Astrocyte (in vitro differentiated cells and primary cell): Measurements from ENCODE around the gene IRF4. TPM values are rescaled to one million over a fixed set of nuclear protein-coding genes. Genes with fewer than 3 reads are reported as not detected.
"Not testable (repeated sequence)": the region's sequence is repeated elsewhere in the genome, so short reads cannot be mapped to it uniquely, and the experiment has no call there.

ENCODE experiments used
- DNase-seq: peaks from one replicate; pipeline ENCODE4 v3.0.0-alpha.2; 2010; ENCODE audit warnings: low read depth
- FAIRE-seq: peaks from 2 replicates; lab custom pipeline; 2011; peaks lifted over from hg19 to GRCh38; lab: Jason Lieb, UNC
- H2AFZ ChIP-seq: 2 replicates; pipeline ENCODE4 v1.6.0; 2012; ENCODE audit warnings: low read depth, low read length, inconsistent platforms
- H3K27ac ChIP-seq: 2 replicates; pipeline ENCODE4 v1.5.1; 2011; ENCODE audit warnings: low read depth, low read length, inconsistent platforms
- H3K27me3 ChIP-seq: 2 replicates; pipeline ENCODE4 v1.6.0; 2011; ENCODE audit warnings: low read length, inconsistent platforms; ENCODE audit not compliant: insufficient read depth
- H3K36me3 ChIP-seq: 2 replicates; pipeline ENCODE4 v1.5.1; 2011; ENCODE audit warnings: low read length, inconsistent platforms; ENCODE audit not compliant: insufficient read depth
- H3K4me1 ChIP-seq: 2 replicates; pipeline ENCODE4 v1.5.1; 2011; ENCODE audit warnings: low read length, inconsistent platforms; ENCODE audit not compliant: insufficient read depth
- H3K4me2 ChIP-seq: 2 replicates; pipeline ENCODE4 v1.6.0; 2012; ENCODE audit warnings: low read length, inconsistent platforms
- H3K4me3 ChIP-seq: 2 replicates; pipeline ENCODE4 v1.5.1; 2011; ENCODE audit warnings: low read depth, mild to moderate bottlenecking, low read length, inconsistent platforms; ENCODE audit not compliant: insufficient read depth
- H3K79me2 ChIP-seq: 2 replicates; pipeline ENCODE4 v1.6.0; 2012; ENCODE audit warnings: mild to moderate bottlenecking, low read length, inconsistent platforms; ENCODE audit not compliant: insufficient read depth
- H3K9ac ChIP-seq: 2 replicates; pipeline ENCODE4 v1.6.0; 2012; ENCODE audit warnings: mild to moderate bottlenecking, low read length, inconsistent platforms
- H3K9me3 ChIP-seq: 2 replicates; pipeline ENCODE4 v1.5.1; 2012; ENCODE audit warnings: low read depth, mild to moderate bottlenecking, low read length, inconsistent platforms; ENCODE audit not compliant: insufficient read depth
- H4K20me1 ChIP-seq: 2 replicates; pipeline ENCODE4 v1.6.0; 2012; ENCODE audit warnings: low read length, inconsistent platforms; ENCODE audit not compliant: insufficient read depth
- H3K27ac Mint-ChIP-seq: one replicate; pipeline ENCODE4 v1.8.0; 2021; ENCODE audit warnings: mild to moderate bottlenecking, mixed read lengths; ENCODE audit not compliant: unreplicated experiment
- H3K27me3 Mint-ChIP-seq: one replicate; pipeline ENCODE4 v1.8.0; 2021; ENCODE audit warnings: low read depth, mixed read lengths; ENCODE audit not compliant: unreplicated experiment
- H3K36me3 Mint-ChIP-seq: one replicate; pipeline ENCODE4 v1.8.0; 2021; ENCODE audit warnings: low read depth, mixed read lengths; ENCODE audit not compliant: unreplicated experiment
- H3K4me1 Mint-ChIP-seq: one replicate; pipeline ENCODE4 v1.8.0; 2021; ENCODE audit warnings: low read depth, mixed read lengths; ENCODE audit not compliant: unreplicated experiment
- H3K4me3 Mint-ChIP-seq: one replicate; pipeline ENCODE4 v1.8.0; 2021; ENCODE audit warnings: mild to moderate bottlenecking, moderate library complexity, mixed read lengths; ENCODE audit not compliant: unreplicated experiment
- H3K9me3 Mint-ChIP-seq: one replicate; pipeline ENCODE4 v1.8.0; 2021; ENCODE audit warnings: mild to moderate bottlenecking, mixed read lengths; ENCODE audit not compliant: unreplicated experiment
- EZH2 ChIP-seq: IDR thresholded peaks from 2 replicates; pipeline ENCODE4 v1.6.1; 2012; ENCODE audit warnings: mild to moderate bottlenecking, low read length, inconsistent platforms; ENCODE audit not compliant: insufficient read depth
- total RNA-seq: library from RNA; stranded (reverse); gene quantifications from 2 replicates; pipeline ENCODE4 v1.2.1, GENCODE V29; 2021
- TF ChIP-seq, protein P1 (sequence below): IDR thresholded peaks from 2 replicates; pipeline ENCODE4 v1.5.1; 2011; ENCODE audit warnings: low read depth, mild to moderate bottlenecking, inconsistent platforms, low read length, moderate library complexity; ENCODE audit not compliant: insufficient read depth

The IRF4 gene
- total RNA-seq, 1 donor from 2014 or later: 0.30 TPM

DNA sequence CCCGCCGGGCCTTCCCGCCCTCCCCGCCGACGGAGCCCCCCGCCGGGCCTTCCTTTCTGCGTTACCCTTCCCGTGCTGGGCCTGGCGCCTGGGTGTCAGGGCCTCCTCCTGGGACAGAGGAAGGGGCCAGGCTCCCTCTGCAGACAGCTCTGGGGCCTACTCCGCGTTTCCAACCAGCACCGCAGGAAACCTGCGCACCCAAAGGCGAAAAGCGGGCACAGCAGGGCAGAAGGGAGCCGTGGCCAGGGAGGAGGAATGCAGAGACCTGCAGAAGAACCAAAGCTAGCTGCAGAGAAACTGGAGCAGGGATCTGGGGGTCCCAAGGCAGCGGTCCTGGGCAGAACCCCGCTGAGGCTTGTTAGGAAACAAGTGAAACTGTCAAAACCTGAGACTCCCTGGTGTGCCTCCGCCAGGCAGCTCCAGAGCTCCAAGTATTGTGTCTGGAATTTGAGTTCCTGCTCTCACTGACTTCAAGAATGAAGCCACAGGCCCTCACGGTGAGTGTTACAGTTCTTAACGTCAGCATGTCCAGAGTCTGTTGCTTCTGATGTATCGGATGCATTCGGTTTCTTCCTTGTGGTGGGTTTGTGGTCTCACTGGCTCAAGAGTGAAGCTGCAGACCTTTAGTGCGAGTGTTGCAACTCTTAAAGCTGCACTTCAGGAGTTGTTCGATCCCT is 33.3 kb downstream of the IRF4 start:
- no peak overlapping the region for H3K9ac ChIP-seq

DNA sequence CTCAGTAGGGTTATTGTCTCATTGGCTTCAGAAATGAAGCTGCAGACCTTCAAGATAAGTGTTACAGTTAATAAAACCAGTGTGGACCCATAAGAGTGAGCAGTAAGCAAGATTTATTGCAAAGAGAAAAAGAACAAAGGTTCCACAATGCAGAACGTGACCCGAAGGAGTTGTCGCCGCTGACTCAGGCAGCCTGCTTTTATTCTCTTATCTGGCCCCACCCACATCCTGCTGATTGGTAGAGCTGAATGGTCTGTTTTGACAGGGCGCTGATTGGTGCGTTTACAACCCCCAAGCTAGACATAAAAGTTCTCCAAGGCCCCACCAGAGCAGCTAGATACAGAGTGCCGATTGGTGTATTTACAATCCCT is 33.9 kb downstream of the IRF4 start:
- not testable (repeated sequence) for H3K9me3 ChIP-seq, FAIRE-seq, H3K4me2 ChIP-seq, H3K36me3 Mint-ChIP-seq, DNase-seq, H3K27ac Mint-ChIP-seq, H3K4me3 ChIP-seq, H3K4me3 Mint-ChIP-seq, H3K36me3 ChIP-seq, H4K20me1 ChIP-seq, H3K9me3 Mint-ChIP-seq, H3K27ac ChIP-seq, H2AFZ ChIP-seq, H3K9ac ChIP-seq, H3K79me2 ChIP-seq
- Mint-ChIP-seq H3K27me3 (peaks cover 21% of the 10 kb centered on the region), H3K4me1 (peaks cover 15% of the 10 kb centered on the region)
- Histone ChIP-seq H3K4me1 (peaks cover 10% of the 10 kb centered on the region), H3K27me3 (peaks cover 15% of the 10 kb centered on the region)

More for the DNA sequence above, 33.3 kb downstream of the IRF4 start:
- H3K4me2 ChIP-seq: no peak overlapping the region
- Mint-ChIP-seq H3K9me3 (peaks cover 9% of the 10 kb centered on the region), H3K27ac (no peak overlapping the region), H3K4me3 (no peak overlapping the region), H3K4me1 (peaks cover 15% of the 10 kb centered on the region), H3K36me3 (peaks cover 2% of the 10 kb centered on the region), H3K27me3 (peaks cover 19% of the 10 kb centered on the region)
- TF ChIP-seq, protein P1, sequence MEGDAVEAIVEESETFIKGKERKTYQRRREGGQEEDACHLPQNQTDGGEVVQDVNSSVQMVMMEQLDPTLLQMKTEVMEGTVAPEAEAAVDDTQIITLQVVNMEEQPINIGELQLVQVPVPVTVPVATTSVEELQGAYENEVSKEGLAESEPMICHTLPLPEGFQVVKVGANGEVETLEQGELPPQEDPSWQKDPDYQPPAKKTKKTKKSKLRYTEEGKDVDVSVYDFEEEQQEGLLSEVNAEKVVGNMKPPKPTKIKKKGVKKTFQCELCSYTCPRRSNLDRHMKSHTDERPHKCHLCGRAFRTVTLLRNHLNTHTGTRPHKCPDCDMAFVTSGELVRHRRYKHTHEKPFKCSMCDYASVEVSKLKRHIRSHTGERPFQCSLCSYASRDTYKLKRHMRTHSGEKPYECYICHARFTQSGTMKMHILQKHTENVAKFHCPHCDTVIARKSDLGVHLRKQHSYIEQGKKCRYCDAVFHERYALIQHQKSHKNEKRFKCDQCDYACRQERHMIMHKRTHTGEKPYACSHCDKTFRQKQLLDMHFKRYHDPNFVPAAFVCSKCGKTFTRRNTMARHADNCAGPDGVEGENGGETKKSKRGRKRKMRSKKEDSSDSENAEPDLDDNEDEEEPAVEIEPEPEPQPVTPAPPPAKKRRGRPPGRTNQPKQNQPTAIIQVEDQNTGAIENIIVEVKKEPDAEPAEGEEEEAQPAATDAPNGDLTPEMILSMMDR: no peak
- no peak for TF ChIP-seq EZH2
- H3K27ac ChIP-seq: no peak overlapping the region
- no peak for FAIRE-seq
- DNase-seq: no peak
- no peak overlapping the region for H2AFZ ChIP-seq
- H3K9me3 ChIP-seq: peaks cover 4% of the 10 kb centered on the region
- H3K4me3 ChIP-seq: no peak overlapping the region
- peaks cover 10% of the 10 kb centered on the region for H3K4me1 ChIP-seq
- no peaks in the 10 kb centered on the region for H4K20me1 ChIP-seq
- peaks cover 15% of the 10 kb centered on the region for H3K27me3 ChIP-seq
- H3K36me3 ChIP-seq: no peaks in the 10 kb centered on the region
- no peaks in the 10 kb centered on the region for H3K79me2 ChIP-seq

DNA sequence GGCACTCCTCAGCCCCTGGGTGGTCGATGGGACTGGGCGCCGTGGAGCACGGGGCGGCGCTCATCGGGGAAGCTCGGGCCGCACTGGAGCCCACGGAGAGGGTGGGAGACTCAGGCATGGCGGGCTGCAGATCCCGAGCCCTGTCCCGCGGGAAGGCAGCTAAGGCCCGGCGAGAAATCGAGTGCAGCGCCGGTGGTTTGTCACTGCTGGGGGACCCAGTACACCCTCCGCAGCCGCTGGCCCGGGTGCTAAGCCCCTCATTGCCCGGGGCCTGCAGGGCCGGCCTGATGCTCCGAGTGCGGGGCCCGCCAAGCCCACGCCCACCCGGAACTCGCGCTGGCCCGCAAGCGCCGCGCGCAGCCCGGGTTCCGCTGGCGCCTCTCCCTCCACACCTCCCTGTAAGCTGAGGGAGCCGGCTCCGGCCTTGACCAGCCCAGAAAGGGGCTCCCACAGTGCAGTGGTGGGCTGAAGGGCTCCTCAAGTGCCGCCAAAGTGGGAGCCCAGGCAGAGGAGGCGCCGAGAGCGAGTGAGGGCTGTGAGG is 34.7 kb downstream of the IRF4 start:
- peaks cover 15% of the 10 kb centered on the region for H3K4me1 Mint-ChIP-seq

More for the DNA sequence above, 34.7 kb downstream of the IRF4 start:
- not testable (repeated sequence) for H3K4me2 ChIP-seq, H3K9me3 Mint-ChIP-seq, H3K27ac Mint-ChIP-seq, DNase-seq, H2AFZ ChIP-seq, H3K27me3 ChIP-seq, H3K9ac ChIP-seq, H3K4me3 Mint-ChIP-seq, H3K36me3 ChIP-seq, H3K27ac ChIP-seq, H3K4me3 ChIP-seq, FAIRE-seq, H3K79me2 ChIP-seq, H3K36me3 Mint-ChIP-seq, H3K9me3 ChIP-seq, H4K20me1 ChIP-seq
- H3K4me1 ChIP-seq: peaks cover 10% of the 10 kb centered on the region
- H3K27me3 Mint-ChIP-seq: peaks cover 20% of the 10 kb centered on the region
